ENCODE results near the gene NOS1AP.

The NOS1AP gene

GRCh38 chr1:162301696-162302095, 232.2 kb downstream of the NOS1AP start:
- no peak for DNase-seq

- peak; percentile 23 for DNase-seq
Measured at GRCh38 chr1:162302306-162303003, 233.0 kb downstream of the NOS1AP start.

GRCh38 chr1:162303004-162303344, 233.5 kb downstream of the NOS1AP start:
- peak; percentile 83 for DNase-seq

- no peak for DNase-seq
Measured at GRCh38 chr1:162304736-162305135, 235.2 kb downstream of the NOS1AP start.

- no peak for DNase-seq
Measured at GRCh38 chr1:162305969-162306368, 236.5 kb downstream of the NOS1AP start.

DNA sequence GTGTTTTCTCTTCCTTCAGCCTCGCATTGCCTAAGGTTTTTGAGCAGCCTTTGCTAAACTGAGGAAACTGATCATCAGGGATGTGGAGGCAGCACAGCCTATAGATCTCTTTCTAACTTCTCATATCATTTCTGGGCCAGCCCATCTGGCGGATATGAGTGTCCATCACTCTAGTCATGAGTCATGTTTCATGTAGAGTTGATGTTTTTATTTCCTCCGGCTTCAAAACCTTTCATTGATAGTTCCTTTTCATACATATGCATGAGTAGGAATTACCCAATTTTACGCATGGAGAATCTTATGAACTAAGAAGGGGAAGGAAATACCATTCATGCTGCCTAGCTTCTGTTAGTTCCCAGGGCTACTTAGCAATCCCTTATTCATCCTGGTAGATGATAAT, 240.8 kb downstream of the NOS1AP start:
- peak; percentile 47 for DNase-seq

DNA sequence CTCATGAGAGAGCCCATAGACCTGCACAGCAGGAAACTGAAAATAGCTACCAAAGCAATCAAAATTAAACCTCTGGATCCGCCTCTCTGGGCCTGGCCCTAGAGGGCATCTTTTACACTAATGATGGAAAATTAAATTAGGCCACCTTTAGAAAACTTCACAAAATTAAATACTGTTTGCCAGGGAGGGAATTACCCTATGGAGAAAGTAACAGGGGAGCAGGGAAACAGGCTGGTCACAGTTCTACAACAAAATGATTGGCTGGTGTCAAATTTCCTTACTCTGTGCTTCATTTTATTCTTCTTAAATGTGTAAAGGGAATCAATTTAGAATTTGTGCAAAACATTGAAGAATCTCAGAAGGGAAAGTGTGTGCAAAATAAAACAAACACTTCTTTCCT, 244.7 kb downstream of the NOS1AP start:
- no peak for DNase-seq

DNA sequence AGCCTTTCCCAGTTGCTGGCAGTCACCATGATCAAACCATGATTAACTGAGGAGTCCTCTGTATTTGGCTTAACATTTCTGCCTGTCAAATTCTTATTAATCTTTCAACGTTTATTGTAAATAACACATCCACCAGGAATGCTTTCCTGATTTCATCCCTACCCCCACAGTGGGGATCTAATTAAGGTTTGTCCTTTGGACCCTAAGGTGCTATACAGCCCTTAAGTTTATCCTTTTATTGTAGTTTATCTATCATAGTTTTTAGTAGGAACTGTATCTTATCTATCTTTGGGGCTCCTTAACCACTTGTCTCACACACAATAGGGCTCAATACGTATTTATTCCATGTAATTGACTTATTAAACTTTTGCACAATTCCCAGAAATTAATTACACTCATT, 246.2 kb downstream of the NOS1AP start:
- no peak for DNase-seq

GRCh38 chr1:162316187-162316586, 246.7 kb downstream of the NOS1AP start:
- no peak for DNase-seq

DNA sequence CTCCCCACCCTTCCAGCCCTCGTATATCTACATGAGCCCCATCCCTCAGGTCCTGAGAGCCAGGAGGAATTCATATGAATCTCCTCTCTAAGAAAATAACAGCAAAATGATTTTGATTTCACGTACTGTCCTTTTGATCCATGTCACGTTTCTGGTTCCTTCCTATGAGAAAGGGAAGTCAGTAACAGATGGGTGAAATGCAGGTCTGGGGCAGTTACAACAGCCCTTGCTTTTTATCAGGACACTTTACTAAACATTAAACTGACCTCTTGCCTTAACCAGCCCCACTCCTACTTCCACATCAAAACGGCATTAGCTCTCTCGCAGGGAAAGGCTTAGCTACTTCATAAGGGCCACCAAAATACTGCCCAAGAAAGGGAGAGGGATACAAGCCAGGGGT, 248.1 kb downstream of the NOS1AP start:
- no peak for DNase-seq

- DNase-seq = peak; percentile 21
Measured at GRCh38 chr1:162319493-162320175, 250.1 kb downstream of the NOS1AP start.

DNA sequence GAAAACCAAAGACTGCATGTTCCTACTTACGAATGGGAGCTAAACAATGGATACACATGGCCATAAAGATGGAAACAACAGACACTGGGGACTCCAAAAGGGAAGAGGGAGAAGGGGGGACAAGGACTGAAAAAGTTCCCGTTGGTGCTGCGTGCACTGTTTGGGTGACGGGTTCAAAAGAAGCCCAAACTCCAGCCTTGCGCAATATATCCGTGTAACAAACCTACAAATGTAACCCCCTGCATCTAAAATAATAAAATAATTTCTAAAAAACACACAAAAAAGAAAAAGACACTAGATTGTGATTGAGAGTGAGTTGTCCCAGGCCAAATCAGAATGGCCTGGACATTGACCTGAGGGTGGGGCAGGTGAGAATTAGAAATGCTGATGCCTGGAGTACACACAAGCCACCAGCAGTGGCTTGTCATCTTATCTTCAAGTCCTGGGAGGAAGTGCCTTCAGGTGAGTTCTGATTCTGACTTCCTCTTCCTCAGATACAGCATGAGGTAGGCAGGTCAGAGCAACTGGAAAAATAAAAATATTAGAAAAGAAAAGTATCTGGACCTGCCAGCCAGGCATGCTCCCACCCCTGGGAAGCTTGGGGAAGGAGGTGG, 252.4 kb downstream of the NOS1AP start:
- no peak for DNase-seq

- DNase-seq = no peak
Measured at GRCh38 chr1:162323023-162323422, 253.5 kb downstream of the NOS1AP start.

- peak; percentile 10 for DNase-seq
Measured at GRCh38 chr1:162324396-162324795, 254.9 kb downstream of the NOS1AP start.

DNA sequence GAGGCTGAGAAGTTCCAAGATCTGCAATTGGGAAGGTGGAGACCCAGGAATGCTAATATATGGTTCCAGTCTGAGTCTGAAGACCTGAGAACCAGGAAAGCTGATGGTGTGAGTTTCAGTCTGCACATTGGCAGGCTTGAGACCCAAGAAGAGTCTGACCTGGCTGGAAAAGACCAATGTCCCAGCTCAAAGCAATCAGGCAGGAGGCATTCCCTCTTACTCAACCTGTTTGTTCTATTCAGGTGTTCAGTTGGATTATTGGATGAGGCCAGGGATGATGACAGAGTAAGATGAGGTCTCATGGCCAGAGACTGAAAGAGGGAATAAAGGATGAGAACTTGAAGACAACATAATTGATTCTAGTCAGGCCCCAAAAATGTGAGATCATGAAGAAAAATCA, 257.1 kb downstream of the NOS1AP start:
- no peak for DNase-seq

- DNase-seq = no peak
Measured at GRCh38 chr1:162327144-162327787, 257.8 kb downstream of the NOS1AP start.

DNA sequence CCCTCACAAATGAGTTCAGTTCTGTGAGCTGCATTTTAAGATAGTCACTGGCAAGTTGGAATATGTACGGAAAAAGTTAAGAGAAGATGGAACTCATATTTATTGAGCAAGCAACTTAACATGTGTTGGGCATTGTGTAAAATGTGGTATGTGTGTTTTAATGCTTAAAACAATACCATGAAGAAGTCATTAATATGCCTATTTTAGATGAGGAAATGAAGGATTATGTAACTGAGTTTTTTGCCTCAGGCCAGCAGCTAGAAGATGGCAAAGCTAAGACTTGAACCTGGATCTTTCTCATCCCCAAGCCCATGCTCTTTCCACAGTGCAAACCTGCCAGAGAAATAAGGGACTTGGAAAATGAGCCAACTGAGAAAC, 258.3 kb downstream of the NOS1AP start:
- no peak for DNase-seq

DNA sequence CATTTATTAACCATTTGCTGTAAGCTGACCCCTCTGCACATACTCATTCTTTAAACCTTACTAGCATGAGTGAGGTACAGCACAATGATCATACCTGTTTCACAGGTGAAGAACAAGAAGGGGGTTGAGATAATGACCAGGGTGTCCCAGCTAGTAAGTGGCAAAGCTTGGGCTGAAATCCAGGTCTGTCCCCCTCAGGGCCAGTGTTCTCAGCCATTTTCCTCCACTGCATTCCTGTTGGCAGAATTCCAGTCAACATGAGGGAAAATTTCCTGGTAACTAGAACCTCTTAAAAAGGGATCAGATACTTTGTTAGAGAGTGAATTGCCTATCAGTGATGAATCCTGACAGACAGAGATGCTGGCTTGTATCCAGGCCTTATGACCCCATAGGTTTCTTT, 259.0 kb downstream of the NOS1AP start:
- no peak for DNase-seq

- DNase-seq = no peak
Measured at GRCh38 chr1:162329826-162330225, 260.3 kb downstream of the NOS1AP start.

DNA sequence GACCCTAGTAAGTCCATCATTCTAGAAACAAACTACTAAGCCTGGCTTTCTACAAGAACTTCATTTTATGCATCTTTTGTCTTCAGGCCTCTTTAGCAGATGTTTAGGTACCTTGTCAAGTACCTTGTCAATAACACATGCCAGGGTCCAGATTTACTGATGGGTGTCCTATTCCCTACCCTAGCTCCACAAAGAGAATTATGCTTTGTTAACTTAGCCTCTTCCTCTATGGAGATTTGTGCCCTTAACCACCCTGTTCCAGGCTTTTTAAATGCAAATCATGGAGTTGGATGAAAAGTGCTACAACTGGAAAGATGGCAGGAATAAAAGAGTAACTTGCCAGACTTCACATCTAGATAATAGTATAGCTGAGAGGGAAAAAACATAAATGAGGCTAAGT, 264.5 kb downstream of the NOS1AP start:
- DNase-seq = no peak

DNA sequence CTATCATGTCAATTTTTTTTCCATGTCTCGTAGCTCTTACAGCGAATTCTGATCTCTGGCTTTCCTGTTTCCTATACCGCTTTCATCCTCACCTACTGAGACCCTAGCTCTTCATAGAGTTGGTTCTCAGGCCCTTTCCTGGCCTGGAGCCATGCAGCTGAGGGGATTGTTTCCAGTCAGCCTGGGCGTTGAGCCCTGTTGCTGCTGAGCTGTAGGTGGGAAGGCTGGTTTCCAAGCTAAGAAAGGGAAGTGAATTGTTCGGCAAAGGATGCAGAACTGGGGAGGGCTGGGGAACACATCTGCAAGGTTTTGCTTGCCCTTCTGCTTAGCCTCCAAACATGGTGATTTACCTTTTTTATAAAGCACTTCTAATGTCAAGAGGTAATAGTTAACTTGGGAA, 265.6 kb downstream of the NOS1AP start:
- no peak for DNase-seq

DNA sequence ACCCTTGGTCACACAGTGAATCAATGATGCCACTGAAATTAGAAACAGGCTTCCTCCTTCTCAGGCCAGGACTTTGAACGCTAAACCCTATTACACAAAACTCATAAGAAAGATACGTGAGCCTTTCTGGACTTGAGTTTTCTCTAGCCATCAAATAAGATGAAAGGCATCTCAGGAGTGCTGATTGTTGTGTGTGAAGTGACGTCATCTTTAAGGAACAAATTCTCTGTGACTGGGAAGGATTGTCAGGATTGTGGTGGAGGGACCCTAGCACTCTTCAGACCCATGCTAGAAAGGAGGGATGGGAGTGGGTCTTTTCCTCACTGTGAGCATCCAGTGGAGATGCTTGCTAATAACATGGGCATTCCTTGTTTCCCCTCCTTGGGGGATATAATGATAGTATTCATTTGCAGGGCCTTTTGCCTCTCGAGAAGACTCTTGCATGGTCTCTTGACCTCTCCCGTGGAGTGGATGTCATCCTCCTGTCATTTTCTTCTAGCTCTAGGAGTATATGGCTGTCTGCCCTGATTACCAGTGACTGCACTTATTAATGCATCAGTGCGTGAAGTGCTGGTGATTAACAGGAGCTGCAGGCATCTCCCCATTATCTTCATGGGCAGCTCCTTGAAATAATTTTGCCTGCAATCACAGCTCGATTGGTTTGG, 267.3 kb downstream of the NOS1AP start:
- no peak for DNase-seq

DNA sequence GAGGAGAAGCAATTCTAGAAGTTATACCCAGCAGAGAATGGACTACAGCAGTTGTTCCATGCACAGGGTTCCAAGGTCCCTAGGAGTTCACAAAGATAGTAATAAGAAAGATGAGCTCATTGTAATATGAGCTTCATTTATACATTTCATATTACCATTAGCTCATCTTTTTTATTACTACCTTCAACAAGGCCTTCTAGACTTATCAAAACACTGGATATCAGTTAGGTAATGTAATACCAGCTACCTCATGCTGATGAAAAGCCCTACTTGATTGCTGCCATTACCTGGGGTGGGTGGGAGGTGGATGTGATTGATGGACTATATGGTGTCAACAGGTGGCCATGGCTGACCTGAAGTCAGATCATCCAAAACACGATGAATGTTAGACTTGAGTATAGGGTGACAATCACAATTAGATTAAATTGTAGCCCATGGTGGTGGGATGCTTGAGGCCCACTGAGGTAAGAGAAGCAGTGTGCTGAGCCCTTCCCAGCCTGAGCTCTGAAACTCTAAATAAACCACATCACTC, 273.0 kb downstream of the NOS1AP start:
- DNase-seq = no peak

All from fibroblast of skin of abdomen (primary cell).